ENCODE data around the gene CDKN2C.

GRCh38 chr1:50994997-50995396, 25.0 kb downstream of the CDKN2C start:
- TF ChIP-seq CTCF (IDR thresholded peaks at IDR 0.05 in 4 of 5, conservative IDR thresholded peaks at IDR 0.05 in 1 of 5): no peak
- no peak for TF ChIP-seq POLR2A (IDR thresholded peaks at IDR 0.05)
